Endothelial cell of umbilical vein (primary cell): ENCODE data around the gene CALCR. TPM values are rescaled to one million over a fixed set of nuclear protein-coding genes. Genes with fewer than 3 reads are reported as not detected.

ENCODE experiments used
- BruUV-seq: library from RNA; stranded (reverse); fragments of 400-500 nt; replicated peaks from 2 replicates; lab custom pipeline; 2021; lab: Mats Ljungman, UMichigan
- CTCF ChIA-PET: fragments of 300-600, 350-600 bp; sonication (Branson Sonifier 250); formaldehyde crosslinking; loops from one replicate; lab custom pipeline; 2021; ENCODE audit warnings: antibody characterized with exemption, inconsistent platforms; lab: Charles Lee
- POLR2A ChIA-PET: fragments of 300-600, 350-600 bp; sonication (Branson Sonifier 250); formaldehyde crosslinking; loops from one replicate; lab custom pipeline; 2021; ENCODE audit warnings: antibody characterized with exemption, inconsistent platforms; lab: Charles Lee
- DNase-seq: peaks from one replicate; pipeline ENCODE4 v3.0.0-alpha.2; 2011; ENCODE audit warnings: low read depth, low spot score
- FAIRE-seq: peaks from 2 replicates; lab custom pipeline; 2011; peaks lifted over from hg19 to GRCh38; lab: Jason Lieb, UNC
- H2AFZ ChIP-seq: 2 replicates; pipeline ENCODE4 v1.6.0; 2012; ENCODE audit warnings: low read depth, low read length, control low read depth, inconsistent platforms
- H3K27ac ChIP-seq: 2 replicates; pipeline ENCODE4 v1.5.1; 2011; ENCODE audit warnings: low read depth, mild to moderate bottlenecking, control low read depth, low read length, moderate library complexity; ENCODE audit not compliant: insufficient read depth
- H3K27me3 ChIP-seq, 2 experiments: 2 replicates each; pipeline versions ENCODE4 v1.6.0 to v1.6.1; 2011; ENCODE audit warnings: low read length in 2 of 2, mixed read lengths in 1 of 2; ENCODE audit not compliant: control insufficient read depth in 2 of 2, insufficient read depth in 2 of 2
- H3K36me3 ChIP-seq, 2 experiments: 2 replicates in 1 of 2; 3 replicates in 1 of 2; pipeline ENCODE4 v1.5.1; 2011; ENCODE audit warnings: low read length in 2 of 2, mild to moderate bottlenecking in 1 of 2, moderate library complexity in 1 of 2; ENCODE audit not compliant: control insufficient read depth in 2 of 2, insufficient read depth in 2 of 2; ENCODE audit errors: extremely low read depth in 1 of 2
- H3K4me1 ChIP-seq: 3 replicates; pipeline ENCODE4 v1.5.1; 2011; ENCODE audit warnings: mild to moderate bottlenecking, low read length; ENCODE audit not compliant: control insufficient read depth, insufficient read depth; ENCODE audit errors: extremely low read depth
- H3K4me2 ChIP-seq: 2 replicates; pipeline ENCODE4 v1.6.1; 2011; ENCODE audit warnings: low read length, control low read depth, mixed read lengths; ENCODE audit not compliant: insufficient read depth
- H3K4me3 ChIP-seq, 3 experiments: fragments of 200-600 bp in 1 of 3; sonication (generic), shearing (Covaris generic) in 1 of 3; replicated peaks in 1 of 3; 2 replicates each; pipeline ENCODE4 v1.5.1; 2011 to 2016; ENCODE audit warnings: control low read depth in 3 of 3, low read length in 3 of 3, mild to moderate bottlenecking in 2 of 3, inconsistent platforms in 1 of 3, low read depth in 1 of 3, moderate library complexity in 1 of 3; ENCODE audit not compliant: insufficient read depth in 1 of 3
- H3K79me2 ChIP-seq: 2 replicates; pipeline ENCODE4 v1.6.0; 2012; ENCODE audit warnings: low read length, inconsistent platforms; ENCODE audit not compliant: control insufficient read depth, insufficient read depth
- H3K9ac ChIP-seq: replicated peaks from 2 replicates; pipeline ENCODE3; 2011; ENCODE audit warnings: low read length, control low read depth; ENCODE audit not compliant: insufficient read depth; ENCODE audit errors: extremely low read depth
- H3K9me1 ChIP-seq: replicated peaks from 3 replicates; pipeline ENCODE4 v1.6.0; 2011; ENCODE audit warnings: mild to moderate bottlenecking, low read length; ENCODE audit not compliant: control insufficient read depth, insufficient read depth; ENCODE audit errors: extremely low read depth
- H3K9me3 ChIP-seq: replicated peaks from 2 replicates; pipeline ENCODE4 v1.5.1; 2012; ENCODE audit warnings: low read length, inconsistent platforms; ENCODE audit not compliant: control insufficient read depth, insufficient read depth
- H4K20me1 ChIP-seq: replicated peaks from 2 replicates; pipeline ENCODE3; 2011; ENCODE audit warnings: mild to moderate bottlenecking, low read length; ENCODE audit not compliant: control insufficient read depth, insufficient read depth; ENCODE audit errors: extremely low read depth
- EZH2 ChIP-seq: IDR thresholded peaks from 2 replicates; pipeline ENCODE4 v1.6.1; 2012; ENCODE audit warnings: borderline replicate concordance, low read depth, mild to moderate bottlenecking, moderate library complexity, low read length, inconsistent platforms; ENCODE audit not compliant: severe bottlenecking
- JUN ChIP-seq: IDR thresholded peaks from 2 replicates; pipeline ENCODE4 v1.6.1; 2011; ENCODE audit warnings: borderline replicate concordance, low read depth; ENCODE audit not compliant: insufficient read length, insufficient read depth
- MAX ChIP-seq: IDR thresholded peaks from 2 replicates; pipeline ENCODE4 v1.6.1; 2011; ENCODE audit not compliant: insufficient read depth, insufficient read length
- MYC ChIP-seq: IDR thresholded peaks from one replicate; pipeline ENCODE4 v1.6.1; 2011; ENCODE audit warnings: mild to moderate bottlenecking, low read depth, low read length
- POLR2A ChIP-seq: IDR thresholded peaks from 2 replicates; pipeline ENCODE4 v1.6.1; 2012; ENCODE audit warnings: low read depth, mild to moderate bottlenecking, control low read depth, low read length
- dilution Hi-C: fragments of 300-500 bp; cut with MboI; formaldehyde crosslinking; loops from one replicate; pipeline ENCODE4 v1.15.0; 2019; ENCODE audit warnings: low sequenced_read_pairs; ENCODE audit not compliant: extremely low pct_ligation_motif_present
- intact Hi-C: fragments of 100-400 bp; cut with micrococcal nuclease; formaldehyde crosslinking; loops from one replicate; pipeline ENCODE4 v1.10.0; 2022
- polyA plus RNA-seq, 4 experiments: library from polyadenylated mRNA; depleted of rRNA in 3 of 4; stranded (reverse) in 3 of 4; unstranded in 1 of 4; fragments of >200 nt; gene quantifications; 2 replicates each; pipeline versions ENCODE4 v1.2.1 to v1.2.3, GENCODE V29; 2011 to 2012; ENCODE audit warnings: missing spikeins in 1 of 4
- total RNA-seq: library from RNA; stranded (reverse); gene quantifications from 2 replicates; pipeline ENCODE4 v1.2.3, GENCODE V29; 2021

The CALCR gene
- total and polyA plus RNA-seq, 2 donors (not counting 3 experiments of a cell fraction or from before 2014, with no cell fraction given), result not detected

DNA sequence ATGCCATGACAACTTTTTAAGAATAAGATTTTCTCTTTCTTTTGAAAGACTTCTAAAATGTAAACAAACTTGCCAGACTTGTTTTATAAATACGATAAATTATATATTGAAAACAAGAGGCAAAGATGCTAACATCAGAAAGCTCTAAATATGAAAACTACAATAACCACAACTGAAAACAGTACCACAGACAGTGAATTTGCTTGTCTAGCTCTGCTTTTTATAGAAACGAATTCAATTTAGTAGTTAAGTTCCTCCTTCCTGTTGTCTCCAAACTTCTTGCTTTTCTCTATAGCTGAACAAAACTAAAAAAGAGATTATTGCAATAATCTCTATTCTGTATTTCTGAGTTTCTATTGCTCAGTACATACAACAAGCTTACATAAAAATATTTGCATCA, 147.4 kb downstream of the CALCR start:
- no peak for FAIRE-seq
- Histone ChIP-seq H3K36me3 (no peaks in the 10 kb centered on the region), H3K27ac (no peak overlapping the region), H3K79me2 (no peaks in the 10 kb centered on the region), H4K20me1 (no peaks in the 10 kb centered on the region), H3K9me3 (no peaks in the 10 kb centered on the region), H2AFZ (no peak overlapping the region), H3K9me1 (no peaks in the 10 kb centered on the region), H3K9ac (no peak overlapping the region), H3K4me1 (no peaks in the 10 kb centered on the region), H3K4me2 (no peak overlapping the region), H3K27me3 (no peaks in the 10 kb centered on the region), H3K4me3 (no peak overlapping the region)
- TF ChIP-seq EZH2, result no peak
- BruUV-seq, result no TSS peak
- ChIA-PET CTCF (interaction anchor here (1.5 kb wide), 1 partner anchor 10 kb away, joined by 6 read pairs; no protein-coding TSS in a partner anchor), POLR2A (no interaction called here)
- dilution Hi-C loops, result no loop called here
- DNase-seq, result no peak
- intact Hi-C loops, result no loop called here

GRCh38 chr7:93426155-93426696, 148.3 kb downstream of the CALCR start:
- POLR2A ChIA-PET, result no interaction called here

More at GRCh38 chr7:93426155-93426696, 148.3 kb downstream of the CALCR start:
- no peak for TF ChIP-seq POLR2A
- TF ChIP-seq JUN, result no peak
- no peak for TF ChIP-seq MAX
- TF ChIP-seq MYC, result no peak
- H3K9ac ChIP-seq, result no peak overlapping the region
- no peak overlapping the region for H2AFZ ChIP-seq
- H3K9me1 ChIP-seq, result no peaks in the 10 kb centered on the region
- no peaks in the 10 kb centered on the region for H3K36me3 ChIP-seq
- H3K4me2 ChIP-seq, result no peak overlapping the region
- dilution Hi-C loops, result no loop called here
- intact Hi-C loops, result no loop called here
- no peak overlapping the region for H3K4me3 ChIP-seq
- FAIRE-seq (no peak), DNase-seq (no peak)
- no peaks in the 10 kb centered on the region for H3K79me2 ChIP-seq
- H3K27ac ChIP-seq, result no peak overlapping the region
- BruUV-seq, result no TSS peak
- no peaks in the 10 kb centered on the region for H3K9me3 ChIP-seq
- no peaks in the 10 kb centered on the region for H3K27me3 ChIP-seq
- H3K4me1 ChIP-seq, result no peaks in the 10 kb centered on the region
- H4K20me1 ChIP-seq, result no peaks in the 10 kb centered on the region
- CTCF ChIA-PET, result no interaction called here
